NCI-H524 (cell line): ENCODE data around the gene GPR179.
A peak's percentile ranks its signal among the peaks of the same experiment; 100 is the strongest.

Experiments used
- DNase-seq, 2 experiments: peaks; one replicate each; lab custom pipeline; 2025; lab: John Stamatoyannopoulos, UW

GPR179 gene

GRCh38 chr17:38343608-38344419 is at the start of gene GPR179:
Gene GPR179 (minus strand): TSS chr17:38343956. CDS start chr17:38343789, 167 bp downstream.
- DNase-seq: peak in 1 of 2 experiments; percentile 61

GRCh38 chr17:38379448-38379847 is 35.7 kb upstream of the GPR179 start:
- no peak for DNase-seq

- DNase-seq: no peak
These were observed 25.5 kb upstream of the GPR179 start for GRCh38 chr17:38369124-38369886.

- DNase-seq: no peak
These were observed 21.0 kb upstream of the GPR179 start for GRCh38 chr17:38364741-38365140.

DNA sequence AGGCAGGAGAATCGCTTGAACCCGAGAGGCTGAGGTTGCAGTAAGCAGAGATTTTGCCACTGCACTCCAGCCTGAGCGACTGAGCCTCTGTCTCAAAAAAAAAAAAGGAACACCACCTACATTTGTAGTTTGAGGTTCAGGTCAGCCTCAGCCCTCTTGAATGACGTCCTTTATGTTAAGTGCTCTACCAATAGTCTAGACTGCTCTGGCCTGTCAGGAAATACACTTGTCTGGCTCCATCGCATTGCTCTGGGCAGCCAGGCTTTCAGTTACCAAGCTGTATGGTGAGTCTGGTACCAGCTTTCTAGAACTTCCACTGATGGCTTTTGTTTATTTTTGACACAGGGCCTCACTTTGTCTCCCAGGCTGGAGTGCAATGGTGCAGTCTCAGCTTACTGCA is 19.3 kb upstream of the GPR179 start:
- DNase-seq: no peak

DNA sequence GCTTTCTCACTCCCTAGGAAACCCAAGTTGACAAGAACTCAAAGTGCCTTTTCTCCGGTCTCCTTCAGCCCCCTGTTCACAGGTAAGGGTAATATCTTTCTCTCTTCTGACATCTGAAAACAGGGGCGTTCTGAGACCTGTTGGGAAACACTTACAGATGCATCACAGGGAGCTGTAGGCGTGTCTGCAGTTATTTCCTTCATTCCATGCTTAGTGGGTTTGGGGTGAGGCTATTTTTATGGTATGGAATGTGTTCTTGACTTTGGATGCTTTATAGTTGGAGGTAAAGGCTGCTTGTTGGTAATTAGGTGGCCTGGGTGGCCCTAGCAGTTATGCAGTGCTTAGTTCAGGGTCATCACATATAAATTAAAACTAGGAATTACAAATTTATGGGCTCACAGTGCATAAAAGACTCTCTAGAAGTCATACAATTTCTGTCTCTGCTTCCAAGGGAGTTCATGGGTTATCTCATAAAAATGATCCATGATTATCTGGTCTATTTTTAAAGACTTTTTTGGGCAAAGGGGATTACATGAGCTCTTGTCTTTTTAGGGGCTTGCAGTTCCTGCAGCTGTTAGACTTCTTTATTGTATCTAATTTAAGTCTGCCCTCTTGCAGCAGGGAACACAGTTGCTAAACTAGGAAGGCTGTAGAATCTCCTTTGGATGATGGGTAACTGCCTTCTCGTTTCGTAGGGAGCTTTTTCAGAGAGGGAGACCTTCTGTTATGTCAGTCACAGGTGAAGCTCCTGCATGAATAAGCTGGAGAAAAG is 18.1 kb upstream of the GPR179 start:
- no peak for DNase-seq

- DNase-seq: peak in 1 of 2 experiments; percentile 54
These were observed 15.1 kb upstream of the GPR179 start for GRCh38 chr17:38358586-38359513.

DNA sequence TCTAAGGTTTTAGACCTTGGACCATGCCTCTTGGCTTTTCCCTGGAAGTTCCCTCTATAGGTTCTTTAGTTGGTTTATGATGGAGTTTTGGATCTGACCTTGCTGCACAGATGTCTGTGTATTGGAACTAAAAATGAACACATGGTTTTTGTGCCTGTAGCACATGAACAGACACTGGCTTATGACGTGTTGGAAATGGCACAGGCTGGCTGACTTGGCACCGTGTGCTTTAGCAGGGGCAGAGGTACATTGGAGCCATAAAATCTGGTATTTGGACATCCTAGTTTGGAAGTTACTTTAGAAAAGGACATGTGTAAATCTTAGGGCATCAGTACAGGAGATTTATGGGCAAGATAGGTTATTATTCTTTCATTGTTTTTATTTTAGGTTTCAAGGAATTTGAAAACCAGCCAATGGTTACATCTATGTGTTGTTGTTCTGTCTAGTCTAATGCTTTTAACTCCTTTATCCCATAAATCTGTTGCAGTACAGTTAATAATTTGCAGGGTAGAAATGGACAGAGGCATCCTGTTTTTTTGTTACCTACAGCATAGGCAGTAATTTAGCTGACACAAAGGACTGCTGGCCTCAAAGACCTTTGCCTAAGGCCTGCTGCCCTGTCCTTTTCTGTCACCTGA is 13.8 kb upstream of the GPR179 start:
- peak in 1 of 2 experiments; percentile 9 for DNase-seq

GRCh38 chr17:38355251-38355650 is 11.5 kb upstream of the GPR179 start:
- DNase-seq: no peak

GRCh38 chr17:38354466-38354865 is 10.7 kb upstream of the GPR179 start:
- DNase-seq: no peak

- DNase-seq: no peak
These were observed 9.9 kb upstream of the GPR179 start for GRCh38 chr17:38353668-38354067.

GRCh38 chr17:38353086-38353604 is 9.4 kb upstream of the GPR179 start:
- no peak for DNase-seq

DNA sequence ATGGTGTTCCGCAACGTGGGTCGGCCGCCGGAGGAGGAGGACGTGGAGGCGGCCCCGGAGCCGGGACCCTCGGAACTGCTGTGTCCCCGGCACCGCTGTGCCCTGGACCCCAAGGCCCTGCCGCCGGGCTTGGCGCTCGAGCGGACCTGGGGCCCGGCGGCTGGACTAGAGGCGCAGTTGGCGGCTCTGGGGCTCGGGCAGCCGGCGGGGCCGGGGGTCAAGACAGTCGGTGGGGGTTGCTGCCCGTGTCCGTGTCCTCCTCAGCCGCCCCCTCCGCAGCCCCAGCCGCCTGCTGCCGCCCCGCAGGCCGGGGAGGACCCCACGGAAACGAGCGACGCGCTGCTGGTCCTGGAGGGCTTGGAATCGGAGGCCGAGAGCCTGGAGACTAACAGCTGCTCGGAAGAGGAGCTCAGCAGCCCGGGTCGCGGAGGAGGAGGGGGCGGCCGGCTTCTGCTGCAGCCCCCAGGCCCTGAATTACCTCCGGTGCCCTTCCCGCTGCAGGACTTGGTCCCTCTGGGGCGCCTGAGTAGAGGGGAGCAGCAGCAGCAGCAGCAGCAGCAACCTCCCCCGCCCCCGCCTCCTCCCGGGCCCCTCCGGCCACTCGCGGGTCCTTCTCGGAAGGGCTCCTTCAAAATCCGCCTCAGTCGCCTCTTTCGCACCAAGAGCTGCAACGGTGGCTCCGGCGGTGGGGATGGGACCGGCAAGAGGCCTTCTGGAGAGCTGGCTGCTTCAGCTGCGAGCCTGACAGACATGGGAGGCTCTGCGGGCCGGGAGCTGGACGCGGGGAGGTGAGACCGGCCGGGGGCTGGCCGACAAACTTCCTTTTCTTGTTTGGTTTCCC is 8.7 kb upstream of the GPR179 start:
- DNase-seq: peak in 1 of 2 experiments; percentile 31

GRCh38 chr17:38351412-38352222 is 7.9 kb upstream of the GPR179 start, which contains the start of gene SOCS7:
Gene SOCS7 (plus strand): TSS chr17:38351844. CDS start chr17:38352053, 209 bp downstream.
- DNase-seq: peak; percentile 76 to 89

- DNase-seq: no peak
These were observed 6.3 kb upstream of the GPR179 start for GRCh38 chr17:38350035-38350434.

DNA sequence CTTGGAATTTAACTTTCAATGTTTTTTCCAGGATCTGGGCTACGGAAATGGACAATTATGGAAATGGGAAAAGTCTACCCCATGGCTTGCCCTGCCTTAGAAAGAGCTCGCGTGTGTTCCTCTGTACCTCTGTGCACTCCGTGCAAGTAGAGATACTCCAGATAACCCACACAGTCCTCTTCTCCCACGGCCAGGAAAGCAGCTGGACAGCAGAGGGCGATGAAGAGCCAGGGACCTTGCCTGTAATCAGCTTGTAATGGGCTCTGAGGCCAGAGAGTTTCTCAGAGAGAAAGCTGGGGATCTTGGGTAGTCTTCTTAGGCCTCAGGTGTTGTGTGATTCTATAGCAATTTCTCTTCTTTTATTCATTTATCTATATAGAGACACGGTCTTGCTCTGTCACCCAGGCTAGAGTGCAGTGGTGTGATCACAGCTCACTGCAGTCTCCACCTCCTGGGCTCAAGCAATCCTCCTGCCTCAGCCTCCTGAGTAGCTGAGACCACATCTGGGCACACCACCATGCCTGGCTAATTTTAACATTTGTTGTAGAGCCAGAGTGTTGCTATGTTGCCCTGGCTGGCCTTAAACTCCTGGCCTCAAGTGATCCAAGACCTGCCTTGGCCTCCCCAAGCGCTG is 5.5 kb upstream of the GPR179 start:
- peak; percentile 65 to 79 for DNase-seq

- DNase-seq: no peak
These were observed 2.0 kb upstream of the GPR179 start for GRCh38 chr17:38345743-38346142.

DNA sequence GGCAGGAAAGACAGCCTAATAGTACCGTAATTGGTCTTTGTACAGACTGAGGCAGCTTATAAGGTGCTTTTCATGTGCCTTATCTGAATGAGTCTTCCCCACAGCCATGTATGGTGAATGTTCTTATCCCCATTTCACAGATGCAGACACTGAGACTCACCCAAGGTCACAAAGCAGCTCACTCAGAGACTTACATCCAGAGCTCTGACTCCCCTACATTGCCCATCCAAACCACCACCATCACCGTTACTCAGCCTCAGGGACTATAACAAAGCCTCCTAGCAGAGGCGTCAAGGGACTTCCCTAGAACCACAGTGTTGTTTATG is 627 bp upstream of the GPR179 start:
- no peak for DNase-seq
